ENCODE data around the gene GBE1. TPM values are rescaled to one million over a fixed set of nuclear protein-coding genes. Genes with fewer than 3 reads are reported as not detected.

The GBE1 gene
- total and polyA plus RNA-seq, 2 donors (not counting 1 experiment from before 2014, with no cell fraction given): 153 to 232 TPM

DNA sequence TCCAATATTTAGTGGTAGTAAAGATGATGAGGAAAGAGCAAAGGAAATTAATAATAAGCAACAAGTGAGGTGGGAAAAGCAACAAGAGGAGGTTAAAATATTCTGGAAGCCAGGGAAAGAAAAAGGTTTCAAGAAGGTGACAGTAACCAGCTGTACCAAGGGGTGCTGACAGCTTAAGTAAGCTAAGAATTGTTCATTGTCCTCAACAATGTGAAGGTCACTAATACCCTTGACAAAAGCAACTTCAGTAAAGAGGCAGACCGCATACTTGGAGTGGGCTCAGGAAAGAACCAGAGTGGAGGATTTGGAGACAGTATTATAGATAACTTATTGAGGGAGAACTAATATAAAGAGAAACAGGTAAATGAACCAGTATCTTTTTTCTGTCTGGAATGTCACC, 116.2 kb downstream of the GBE1 start:
- no peak overlapping the region for H3K27ac ChIP-seq (ENCODE audit: insufficient read depth, low read length)
- H3K4me2 ChIP-seq (ENCODE audit: extremely low read depth, insufficient read depth, low read length): no peak overlapping the region
- DNase-seq (ENCODE audit: low read depth in 2 of 2): no peak
- TF ChIP-seq, protein P1, sequence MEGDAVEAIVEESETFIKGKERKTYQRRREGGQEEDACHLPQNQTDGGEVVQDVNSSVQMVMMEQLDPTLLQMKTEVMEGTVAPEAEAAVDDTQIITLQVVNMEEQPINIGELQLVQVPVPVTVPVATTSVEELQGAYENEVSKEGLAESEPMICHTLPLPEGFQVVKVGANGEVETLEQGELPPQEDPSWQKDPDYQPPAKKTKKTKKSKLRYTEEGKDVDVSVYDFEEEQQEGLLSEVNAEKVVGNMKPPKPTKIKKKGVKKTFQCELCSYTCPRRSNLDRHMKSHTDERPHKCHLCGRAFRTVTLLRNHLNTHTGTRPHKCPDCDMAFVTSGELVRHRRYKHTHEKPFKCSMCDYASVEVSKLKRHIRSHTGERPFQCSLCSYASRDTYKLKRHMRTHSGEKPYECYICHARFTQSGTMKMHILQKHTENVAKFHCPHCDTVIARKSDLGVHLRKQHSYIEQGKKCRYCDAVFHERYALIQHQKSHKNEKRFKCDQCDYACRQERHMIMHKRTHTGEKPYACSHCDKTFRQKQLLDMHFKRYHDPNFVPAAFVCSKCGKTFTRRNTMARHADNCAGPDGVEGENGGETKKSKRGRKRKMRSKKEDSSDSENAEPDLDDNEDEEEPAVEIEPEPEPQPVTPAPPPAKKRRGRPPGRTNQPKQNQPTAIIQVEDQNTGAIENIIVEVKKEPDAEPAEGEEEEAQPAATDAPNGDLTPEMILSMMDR (conservative IDR thresholded peaks at IDR 0.05 in 1 of 2, IDR thresholded peaks at IDR 0.05 in 1 of 2; ENCODE audit: low read depth in 1 of 2, low read length in 2 of 2): no peak
- TF ChIP-seq EZH2 (IDR thresholded peaks at IDR 0.05; ENCODE audit: low read length, missing control alignments): no peak
- no peaks in the 10 kb centered on the region for H4K20me1 ChIP-seq (ENCODE audit: control insufficient read depth, extremely low read depth, insufficient read depth, low read length)
- H3K4me1 ChIP-seq (ENCODE audit: control insufficient read depth, extremely low read depth, insufficient read depth, low read length): no peaks in the 10 kb centered on the region
- H2AFZ ChIP-seq (ENCODE audit: low read length): no peak overlapping the region
- H3K9ac ChIP-seq (ENCODE audit: insufficient read depth, low read length): no peak overlapping the region
- peaks cover 1% of the 10 kb centered on the region for H3K36me3 ChIP-seq (ENCODE audit: control insufficient read depth, insufficient read depth, low read length)
- no peaks in the 10 kb centered on the region for H3K9me3 ChIP-seq (ENCODE audit: control insufficient read depth, insufficient read depth, low read depth, low read length)
- H3K27me3 ChIP-seq (ENCODE audit: control insufficient read depth, insufficient read depth, low read length): no peaks in the 10 kb centered on the region
- H3K4me3 ChIP-seq (replicated peaks in 1 of 4; ENCODE audit: control extremely low read depth in 1 of 4, insufficient read depth in 1 of 4, low read depth in 3 of 4, low read length in 4 of 4): no peak overlapping the region
- no peaks in the 10 kb centered on the region for H3K79me2 ChIP-seq (ENCODE audit: control insufficient read depth, insufficient read depth, low read length)

DNA sequence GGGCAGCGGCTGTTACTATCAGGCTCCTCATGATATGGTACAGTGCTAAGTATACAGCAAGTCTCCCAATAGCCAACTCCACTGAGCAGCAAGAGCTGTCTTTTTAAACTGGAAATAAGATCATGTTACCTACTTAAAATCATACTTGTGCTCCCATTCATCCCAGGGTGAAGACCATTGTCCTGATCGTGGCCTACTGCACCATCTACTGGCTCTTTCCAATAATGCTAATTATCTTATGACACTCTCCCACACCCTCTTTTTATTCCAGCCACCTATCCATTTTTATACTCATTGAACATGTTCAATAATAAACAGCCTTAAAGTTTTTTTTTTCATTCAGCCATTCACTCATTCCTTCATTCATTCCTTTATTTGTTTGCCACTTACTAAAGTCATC, 117.7 kb downstream of the GBE1 start:
- no peak overlapping the region for H3K9ac ChIP-seq (ENCODE audit: insufficient read depth, low read length)
- H3K27ac ChIP-seq (ENCODE audit: insufficient read depth, low read length): no peak overlapping the region
- H3K4me1 ChIP-seq (ENCODE audit: control insufficient read depth, extremely low read depth, insufficient read depth, low read length): no peaks in the 10 kb centered on the region
- DNase-seq (ENCODE audit: low read depth in 2 of 2): peak; percentile 32 to 50
- H3K79me2 ChIP-seq (ENCODE audit: control insufficient read depth, insufficient read depth, low read length): no peaks in the 10 kb centered on the region
- TF ChIP-seq EZH2 (IDR thresholded peaks at IDR 0.05; ENCODE audit: low read length, missing control alignments): no peak
- TF ChIP-seq, protein P1 (conservative IDR thresholded peaks at IDR 0.05 in 1 of 2, IDR thresholded peaks at IDR 0.05 in 1 of 2; ENCODE audit: low read depth in 1 of 2, low read length in 2 of 2): peak; percentile 20 to 31
- H3K27me3 ChIP-seq (ENCODE audit: control insufficient read depth, insufficient read depth, low read length): no peaks in the 10 kb centered on the region
- H3K4me3 ChIP-seq (replicated peaks in 1 of 4; ENCODE audit: control extremely low read depth in 1 of 4, insufficient read depth in 1 of 4, low read depth in 3 of 4, low read length in 4 of 4): no peak overlapping the region
- H3K36me3 ChIP-seq (ENCODE audit: control insufficient read depth, insufficient read depth, low read length): peaks cover 1% of the 10 kb centered on the region
- no peak overlapping the region for H2AFZ ChIP-seq (ENCODE audit: low read length)
- H3K9me3 ChIP-seq (ENCODE audit: control insufficient read depth, insufficient read depth, low read depth, low read length): no peaks in the 10 kb centered on the region
- H3K4me2 ChIP-seq (ENCODE audit: extremely low read depth, insufficient read depth, low read length): no peak overlapping the region
- no peaks in the 10 kb centered on the region for H4K20me1 ChIP-seq (ENCODE audit: control insufficient read depth, extremely low read depth, insufficient read depth, low read length)

DNA sequence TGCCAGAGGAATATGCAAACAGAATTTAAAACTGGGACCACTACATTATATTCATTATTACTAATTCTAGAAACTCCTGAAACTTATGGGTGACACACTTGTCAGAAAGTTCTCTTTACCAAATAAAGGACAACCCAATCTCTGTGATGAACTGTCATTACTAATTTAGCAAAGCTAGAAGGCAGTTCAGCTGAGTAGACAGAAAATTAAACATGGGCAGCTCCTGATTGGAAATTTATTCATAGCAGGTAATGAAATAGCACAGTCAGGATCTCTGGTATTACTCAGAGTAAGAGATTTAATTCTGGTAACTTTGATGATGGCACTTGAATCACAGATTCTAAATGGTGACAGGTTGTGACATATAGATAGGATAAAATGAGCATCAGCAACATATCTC, 123.0 kb downstream of the GBE1 start:
- Histone ChIP-seq H3K4me1 (ENCODE audit: control insufficient read depth, extremely low read depth, insufficient read depth, low read length) (no peaks in the 10 kb centered on the region), H3K4me3 (replicated peaks in 1 of 4; ENCODE audit: control extremely low read depth in 1 of 4, insufficient read depth in 1 of 4, low read depth in 3 of 4, low read length in 4 of 4) (no peak overlapping the region)
- no peak for DNase-seq (ENCODE audit: low read depth in 2 of 2)

More for the DNA sequence above, 123.0 kb downstream of the GBE1 start:
- Histone ChIP-seq H3K9me3 (ENCODE audit: control insufficient read depth, insufficient read depth, low read depth, low read length) (no peaks in the 10 kb centered on the region), H4K20me1 (ENCODE audit: control insufficient read depth, extremely low read depth, insufficient read depth, low read length) (no peaks in the 10 kb centered on the region), H3K27ac (ENCODE audit: insufficient read depth, low read length) (no peak overlapping the region), H3K4me2 (ENCODE audit: extremely low read depth, insufficient read depth, low read length) (no peak overlapping the region), H3K27me3 (ENCODE audit: control insufficient read depth, insufficient read depth, low read length) (no peaks in the 10 kb centered on the region), H3K79me2 (ENCODE audit: control insufficient read depth, insufficient read depth, low read length) (no peaks in the 10 kb centered on the region), H3K9ac (ENCODE audit: insufficient read depth, low read length) (no peak overlapping the region), H2AFZ (ENCODE audit: low read length) (no peak overlapping the region), H3K36me3 (ENCODE audit: control insufficient read depth, insufficient read depth, low read length) (no peaks in the 10 kb centered on the region)
- no peak for TF ChIP-seq EZH2 (IDR thresholded peaks at IDR 0.05; ENCODE audit: low read length, missing control alignments)
- TF ChIP-seq, protein P1 (conservative IDR thresholded peaks at IDR 0.05 in 1 of 2, IDR thresholded peaks at IDR 0.05 in 1 of 2; ENCODE audit: low read depth in 1 of 2, low read length in 2 of 2): no peak
